GM12878 (cell line): Measurements from ENCODE around the gene ENOX1. TPM values are rescaled to one million over a fixed set of nuclear protein-coding genes. Genes with fewer than 3 reads are reported as not detected.

Experiments
- ATAC-seq: fragments of 200-7000 bp; cut with Tn5 transposase; 3 replicates; pipeline ENCODE4 v1.9.1; 2020; ENCODE audit warnings: mild to moderate bottlenecking, moderate library complexity
- BruUV-seq: library from RNA; stranded (reverse); fragments of 400-500 nt; replicated peaks from 2 replicates; lab custom pipeline; 2021; lab: Mats Ljungman, UMichigan
- CTCF ChIA-PET: fragments of 300-600 bp; sonication (Branson Sonifier 250); formaldehyde crosslinking; extraction: SDS; loops from one replicate; lab custom pipeline; 2021; ENCODE audit warnings: inconsistent platforms; lab: Yijun Ruan, JAX
- POLR2A ChIA-PET: fragments of 350-600 bp; formaldehyde crosslinking; extraction: SDS; loops from one replicate; lab custom pipeline; 2021; ENCODE audit warnings: inconsistent platforms; lab: Charles Lee
- RAD21 ChIA-PET: fragments of 300-600 bp; sonication (Branson Sonifier 250); formaldehyde crosslinking; loops from one replicate; lab custom pipeline; 2023; ENCODE audit warnings: antibody characterized with exemption; ENCODE audit not compliant: unreplicated experiment; lab: Charles Lee
- SMC1A ChIA-PET: fragments of 300-600 bp; sonication (Branson Sonifier 250); formaldehyde crosslinking; loops from one replicate; lab custom pipeline; 2023; ENCODE audit not compliant: unreplicated experiment, uncharacterized antibody; lab: Charles Lee
- DNase-seq: peaks from one replicate; pipeline ENCODE4 v3.0.0-alpha.2; 2011; ENCODE audit warnings: low read depth, low spot score
- FAIRE-seq: peaks from 3 replicates; lab custom pipeline; 2011; peaks lifted over from hg19 to GRCh38; lab: Jason Lieb, UNC
- H2AFZ ChIP-seq: 2 replicates; pipeline ENCODE4 v1.6.0; 2011; ENCODE audit warnings: low read depth, low read length, control low read depth; ENCODE audit not compliant: control insufficient read depth
- H3K27ac ChIP-seq: 2 replicates; pipeline ENCODE4 v1.5.1; 2011; ENCODE audit warnings: control low read depth; ENCODE audit not compliant: control insufficient read depth, insufficient read depth
- H3K27me3 ChIP-seq, 2 experiments: replicated peaks in 1 of 2; 2 replicates each; pipeline versions ENCODE4 v1.6.0 to v1.6.1; 2011; ENCODE audit warnings: low read length in 1 of 2; ENCODE audit not compliant: control insufficient read depth in 2 of 2, insufficient read depth in 2 of 2
- H3K36me3 ChIP-seq, 2 experiments: 2 replicates each; pipeline ENCODE4 v1.5.1; 2011; ENCODE audit warnings: low read length in 1 of 2; ENCODE audit not compliant: control insufficient read depth in 2 of 2, insufficient read depth in 2 of 2
- H3K4me1 ChIP-seq: 2 replicates; pipeline ENCODE4 v1.6.1; 2011; ENCODE audit warnings: mild to moderate bottlenecking, low read length, moderate library complexity, mixed read lengths; ENCODE audit not compliant: control insufficient read depth, insufficient read depth
- H3K4me2 ChIP-seq: 2 replicates; pipeline ENCODE4 v1.6.0; 2011; ENCODE audit warnings: control low read depth; ENCODE audit not compliant: control insufficient read depth, insufficient read depth
- H3K4me3 ChIP-seq: fragments of 200-600 bp; sonication (generic); 2 replicates; pipeline ENCODE4 v1.5.1; 2016
- H3K79me2 ChIP-seq: 2 replicates; pipeline ENCODE4 v1.6.0; 2011; ENCODE audit warnings: low read length; ENCODE audit not compliant: control insufficient read depth, insufficient read depth
- H3K9ac ChIP-seq: 2 replicates; pipeline ENCODE4 v1.8.0; 2011; ENCODE audit warnings: low read length, control low read depth, mixed read lengths; ENCODE audit not compliant: control insufficient read depth, insufficient read depth
- H3K9me3 ChIP-seq: replicated peaks from 3 replicates; pipeline ENCODE4 v1.5.1; 2011; ENCODE audit warnings: mild to moderate bottlenecking, low read length; ENCODE audit not compliant: control insufficient read depth, insufficient read depth
- H4K20me1 ChIP-seq: 2 replicates; pipeline ENCODE4 v1.6.0; 2011; ENCODE audit not compliant: control insufficient read depth, insufficient read depth
- BHLHE40 ChIP-seq, 2 experiments: fragments of 450-650 bp in 1 of 2; IDR thresholded peaks; 2 replicates each; pipeline ENCODE4 v1.6.1; 2011 to 2017; ENCODE audit warnings: low read depth in 2 of 2, borderline replicate concordance in 1 of 2, improper control_type of control experiment in 1 of 2, low read length in 1 of 2, mild to moderate bottlenecking in 1 of 2
- KLF5 ChIP-seq: fragments of 450-650 bp; IDR thresholded peaks from 2 replicates; pipeline ENCODE4 v1.6.1; 2014; ENCODE audit warnings: mild to moderate bottlenecking; ENCODE audit not compliant: partially characterized antibody
- MYC ChIP-seq: IDR thresholded peaks from 2 replicates; pipeline ENCODE4 v1.6.1; 2011; ENCODE audit warnings: mild to moderate bottlenecking, low read length, moderate library complexity, inconsistent platforms; ENCODE audit not compliant: insufficient read depth, insufficient replicate concordance, insufficient read length, severe bottlenecking
- NBN ChIP-seq: fragments of 450-650 bp; IDR thresholded peaks from 2 replicates; pipeline ENCODE4 v1.6.1; 2016
- NR2C2 ChIP-seq: IDR thresholded peaks from 2 replicates; pipeline ENCODE4 v1.6.1; 2011; ENCODE audit warnings: borderline replicate concordance, low read depth; ENCODE audit not compliant: control insufficient read depth, insufficient read length
- SUPT20H ChIP-seq: IDR thresholded peaks from 2 replicates; pipeline ENCODE4 v1.6.1; 2011; ENCODE audit warnings: low read depth, mild to moderate bottlenecking, low read length, moderate library complexity, borderline replicate concordance; ENCODE audit not compliant: control insufficient read depth
- WGBS: methylation state at CpG from one replicate; pipeline ENCODE4 v1.1.6; 2016; ENCODE audit warnings: low lambda C conversion rate; ENCODE audit not compliant: insufficient replicate concordance, insufficient coverage; ENCODE audit errors: missing lambda C conversion rate; 5-methylcytosine and 5-hydroxymethylcytosine counted together
- in situ Hi-C: fragments of 300-500 bp; cut with MboI; formaldehyde crosslinking; loops from 9 replicates; pipeline ENCODE4 v1.14.3; 2018; ENCODE audit warnings: mixed read lengths
- intact Hi-C: fragments of 100-400 bp; cut with micrococcal nuclease; formaldehyde crosslinking; loops from one replicate; pipeline ENCODE4 v1.14.2; 2022; ENCODE audit not compliant: unreplicated experiment
- polyA plus RNA-seq, 11 experiments: library from polyadenylated mRNA; depleted of rRNA in 4 of 11; unstranded in 6 of 11; stranded (reverse) in 5 of 11; fragments of >200 nt; fragmentation: Nextera tagmentation in 4 of 11; fragmentation: Illumina TruSeq in 1 of 11; extraction: Ambion mirVana in 4 of 11; extraction: Trizol in 1 of 11; gene quantifications; 1 replicate in 1 of 11; 2 replicates in 10 of 11; pipeline versions ENCODE4 v1.2.1 to v1.2.3, GENCODE V29; 2011 to 2016; ENCODE audit warnings: inconsistent platforms in 2 of 11, missing spikeins in 2 of 11, low read depth in 1 of 11
- total RNA-seq, 4 experiments: library from RNA; depleted of rRNA in 3 of 4; stranded (reverse); fragments of >200 nt in 3 of 4; fragmentation: Illumina TruSeq in 1 of 4; extraction: Trizol in 1 of 4; gene quantifications; 2 replicates each; pipeline versions ENCODE4 v1.2.1 to v1.2.3, GENCODE V29; 2013 to 2021
- TF ChIP-seq, protein P1 (sequence below): fragments of 150-350 bp; IDR thresholded peaks from 2 replicates; pipeline ENCODE4 v1.6.1; 2016; ENCODE audit warnings: low read depth, low read length
- TF ChIP-seq, protein P2 (sequence below): IDR thresholded peaks from 2 replicates; pipeline ENCODE4 v1.6.1; 2012; ENCODE audit warnings: low read depth, low read length, improper control_type of control experiment
- TF ChIP-seq, protein P3 (sequence below): fragments of 450-650 bp; formaldehyde crosslinking; IDR thresholded peaks from 2 replicates; pipeline ENCODE4 v1.4.0; 2020; ENCODE audit warnings: mild to moderate bottlenecking, moderate library complexity
- TF ChIP-seq, protein P4 (sequence below): fragments of 450-650 bp; conservative IDR thresholded peaks from 2 replicates; pipeline ENCODE4 v1.6.1; 2017; ENCODE audit warnings: mild to moderate bottlenecking, moderate library complexity

ENOX1 gene
- total and polyA plus RNA-seq, 10 of the 15 experiments (the other 5 are each of a cell fraction or from before 2014, with no cell fraction given) = 0.11 to 0.26 (median 0.15) TPM

DNA sequence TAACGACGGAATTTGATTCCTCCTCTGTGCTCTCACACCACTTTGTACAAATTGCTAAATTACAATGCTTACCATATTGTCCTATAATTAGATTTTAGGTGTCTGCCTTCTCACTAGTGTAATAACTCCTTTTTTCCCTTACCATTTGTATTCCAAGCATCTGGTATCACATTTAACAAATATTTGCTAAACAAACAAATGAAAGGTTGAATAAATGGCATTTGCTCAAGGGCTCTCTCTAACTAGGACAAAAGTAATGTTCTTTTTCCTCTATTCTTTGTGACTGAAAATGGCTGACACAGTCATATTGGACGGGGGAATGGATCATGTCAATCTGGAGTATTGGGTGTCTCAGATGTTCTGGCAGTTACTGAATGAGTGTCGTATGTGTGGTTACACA is 99.7 kb downstream of the ENOX1 start:
- FAIRE-seq (no peak), ATAC-seq (no peak), DNase-seq (no peak)
- H4K20me1 ChIP-seq = no peaks in the 10 kb centered on the region
- CTCF ChIA-PET = interaction anchor here (0.5 kb wide), 1 partner anchor 209 kb away, joined by 3 read pairs; no protein-coding TSS in a partner anchor
- RAD21 ChIA-PET = no interaction called here
- POLR2A ChIA-PET = no interaction called here
- H2AFZ ChIP-seq = no peak overlapping the region
- in situ Hi-C loops (no loop called here), intact Hi-C loops (no loop called here)
- H3K4me3 ChIP-seq = no peak overlapping the region
- no peaks in the 10 kb centered on the region for H3K4me1 ChIP-seq
- 63% methylated on average over 4 of the region's 4 CpGs for WGBS
- H3K36me3 ChIP-seq = no peaks in the 10 kb centered on the region
- H3K79me2 ChIP-seq = no peaks in the 10 kb centered on the region
- no peaks in the 10 kb centered on the region for H3K27me3 ChIP-seq
- H3K4me2 ChIP-seq = no peak overlapping the region
- no peak overlapping the region for H3K9ac ChIP-seq
- no peaks in the 10 kb centered on the region for H3K9me3 ChIP-seq
- BruUV-seq = no TSS peak
- H3K27ac ChIP-seq = no peak overlapping the region
- SMC1A ChIA-PET = no interaction called here
- TF ChIP-seq NBN (no peak), NR2C2 (no peak), BHLHE40 (IDR thresholded peaks at IDR 0.05; ENCODE audit: borderline replicate concordance in 1 of 2, low read depth in 2 of 2, low read length in 1 of 2) (no peak), MYC (no peak), SUPT20H (no peak), KLF5 (no peak)
- TF ChIP-seq, protein P1, sequence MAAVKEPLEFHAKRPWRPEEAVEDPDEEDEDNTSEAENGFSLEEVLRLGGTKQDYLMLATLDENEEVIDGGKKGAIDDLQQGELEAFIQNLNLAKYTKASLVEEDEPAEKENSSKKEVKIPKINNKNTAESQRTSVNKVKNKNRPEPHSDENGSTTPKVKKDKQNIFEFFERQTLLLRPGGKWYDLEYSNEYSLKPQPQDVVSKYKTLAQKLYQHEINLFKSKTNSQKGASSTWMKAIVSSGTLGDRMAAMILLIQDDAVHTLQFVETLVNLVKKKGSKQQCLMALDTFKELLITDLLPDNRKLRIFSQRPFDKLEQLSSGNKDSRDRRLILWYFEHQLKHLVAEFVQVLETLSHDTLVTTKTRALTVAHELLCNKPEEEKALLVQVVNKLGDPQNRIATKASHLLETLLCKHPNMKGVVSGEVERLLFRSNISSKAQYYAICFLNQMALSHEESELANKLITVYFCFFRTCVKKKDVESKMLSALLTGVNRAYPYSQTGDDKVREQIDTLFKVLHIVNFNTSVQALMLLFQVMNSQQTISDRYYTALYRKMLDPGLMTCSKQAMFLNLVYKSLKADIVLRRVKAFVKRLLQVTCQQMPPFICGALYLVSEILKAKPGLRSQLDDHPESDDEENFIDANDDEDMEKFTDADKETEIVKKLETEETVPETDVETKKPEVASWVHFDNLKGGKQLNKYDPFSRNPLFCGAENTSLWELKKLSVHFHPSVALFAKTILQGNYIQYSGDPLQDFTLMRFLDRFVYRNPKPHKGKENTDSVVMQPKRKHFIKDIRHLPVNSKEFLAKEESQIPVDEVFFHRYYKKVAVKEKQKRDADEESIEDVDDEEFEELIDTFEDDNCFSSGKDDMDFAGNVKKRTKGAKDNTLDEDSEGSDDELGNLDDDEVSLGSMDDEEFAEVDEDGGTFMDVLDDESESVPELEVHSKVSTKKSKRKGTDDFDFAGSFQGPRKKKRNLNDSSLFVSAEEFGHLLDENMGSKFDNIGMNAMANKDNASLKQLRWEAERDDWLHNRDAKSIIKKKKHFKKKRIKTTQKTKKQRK = no peak
- TF ChIP-seq, protein P2, sequence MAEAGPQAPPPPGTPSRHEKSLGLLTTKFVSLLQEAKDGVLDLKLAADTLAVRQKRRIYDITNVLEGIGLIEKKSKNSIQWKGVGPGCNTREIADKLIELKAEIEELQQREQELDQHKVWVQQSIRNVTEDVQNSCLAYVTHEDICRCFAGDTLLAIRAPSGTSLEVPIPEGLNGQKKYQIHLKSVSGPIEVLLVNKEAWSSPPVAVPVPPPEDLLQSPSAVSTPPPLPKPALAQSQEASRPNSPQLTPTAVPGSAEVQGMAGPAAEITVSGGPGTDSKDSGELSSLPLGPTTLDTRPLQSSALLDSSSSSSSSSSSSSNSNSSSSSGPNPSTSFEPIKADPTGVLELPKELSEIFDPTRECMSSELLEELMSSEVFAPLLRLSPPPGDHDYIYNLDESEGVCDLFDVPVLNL = no peak
- TF ChIP-seq, protein P3, sequence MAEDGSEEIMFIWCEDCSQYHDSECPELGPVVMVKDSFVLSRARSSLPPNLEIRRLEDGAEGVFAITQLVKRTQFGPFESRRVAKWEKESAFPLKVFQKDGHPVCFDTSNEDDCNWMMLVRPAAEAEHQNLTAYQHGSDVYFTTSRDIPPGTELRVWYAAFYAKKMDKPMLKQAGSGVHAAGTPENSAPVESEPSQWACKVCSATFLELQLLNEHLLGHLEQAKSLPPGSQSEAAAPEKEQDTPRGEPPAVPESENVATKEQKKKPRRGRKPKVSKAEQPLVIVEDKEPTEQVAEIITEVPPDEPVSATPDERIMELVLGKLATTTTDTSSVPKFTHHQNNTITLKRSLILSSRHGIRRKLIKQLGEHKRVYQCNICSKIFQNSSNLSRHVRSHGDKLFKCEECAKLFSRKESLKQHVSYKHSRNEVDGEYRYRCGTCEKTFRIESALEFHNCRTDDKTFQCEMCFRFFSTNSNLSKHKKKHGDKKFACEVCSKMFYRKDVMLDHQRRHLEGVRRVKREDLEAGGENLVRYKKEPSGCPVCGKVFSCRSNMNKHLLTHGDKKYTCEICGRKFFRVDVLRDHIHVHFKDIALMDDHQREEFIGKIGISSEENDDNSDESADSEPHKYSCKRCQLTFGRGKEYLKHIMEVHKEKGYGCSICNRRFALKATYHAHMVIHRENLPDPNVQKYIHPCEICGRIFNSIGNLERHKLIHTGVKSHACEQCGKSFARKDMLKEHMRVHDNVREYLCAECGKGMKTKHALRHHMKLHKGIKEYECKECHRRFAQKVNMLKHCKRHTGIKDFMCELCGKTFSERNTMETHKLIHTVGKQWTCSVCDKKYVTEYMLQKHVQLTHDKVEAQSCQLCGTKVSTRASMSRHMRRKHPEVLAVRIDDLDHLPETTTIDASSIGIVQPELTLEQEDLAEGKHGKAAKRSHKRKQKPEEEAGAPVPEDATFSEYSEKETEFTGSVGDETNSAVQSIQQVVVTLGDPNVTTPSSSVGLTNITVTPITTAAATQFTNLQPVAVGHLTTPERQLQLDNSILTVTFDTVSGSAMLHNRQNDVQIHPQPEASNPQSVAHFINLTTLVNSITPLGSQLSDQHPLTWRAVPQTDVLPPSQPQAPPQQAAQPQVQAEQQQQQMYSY (CRISPR knock-in tag) = no peak
- TF ChIP-seq, protein P4, sequence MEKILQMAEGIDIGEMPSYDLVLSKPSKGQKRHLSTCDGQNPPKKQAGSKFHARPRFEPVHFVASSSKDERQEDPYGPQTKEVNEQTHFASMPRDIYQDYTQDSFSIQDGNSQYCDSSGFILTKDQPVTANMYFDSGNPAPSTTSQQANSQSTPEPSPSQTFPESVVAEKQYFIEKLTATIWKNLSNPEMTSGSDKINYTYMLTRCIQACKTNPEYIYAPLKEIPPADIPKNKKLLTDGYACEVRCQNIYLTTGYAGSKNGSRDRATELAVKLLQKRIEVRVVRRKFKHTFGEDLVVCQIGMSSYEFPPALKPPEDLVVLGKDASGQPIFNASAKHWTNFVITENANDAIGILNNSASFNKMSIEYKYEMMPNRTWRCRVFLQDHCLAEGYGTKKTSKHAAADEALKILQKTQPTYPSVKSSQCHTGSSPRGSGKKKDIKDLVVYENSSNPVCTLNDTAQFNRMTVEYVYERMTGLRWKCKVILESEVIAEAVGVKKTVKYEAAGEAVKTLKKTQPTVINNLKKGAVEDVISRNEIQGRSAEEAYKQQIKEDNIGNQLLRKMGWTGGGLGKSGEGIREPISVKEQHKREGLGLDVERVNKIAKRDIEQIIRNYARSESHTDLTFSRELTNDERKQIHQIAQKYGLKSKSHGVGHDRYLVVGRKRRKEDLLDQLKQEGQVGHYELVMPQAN = no peak
